Sigmoid colon (tissue), 4 donors: ENCODE results near the gene TRPM3.

Experiments
- EP300 ChIP-seq, 4 donors: sonication (generic); formaldehyde crosslinking; IDR thresholded peaks; one replicate each; pipeline ENCODE4 v1.6.1; 2017; ENCODE audit warnings: antibody characterized with exemption in 4 of 4
- POLR2A ChIP-seq, 2 donors: fragments of 450-650 bp; IDR thresholded peaks; one replicate each; pipeline ENCODE4 v1.6.1; 2016; ENCODE audit warnings: antibody characterized with exemption in 2 of 2, mild to moderate bottlenecking in 2 of 2, moderate library complexity in 2 of 2
- POLR2AphosphoS5 ChIP-seq, 4 donors: sonication (generic); formaldehyde crosslinking; IDR thresholded peaks; one replicate each; pipeline ENCODE4 v1.6.1; 2017; ENCODE audit warnings: antibody characterized with exemption in 4 of 4
- TF ChIP-seq, protein P1 (sequence below), 4 experiments: fragments of 450-650 bp in 3 of 4; fragments of 200-600 bp in 1 of 4; IDR thresholded peaks; one replicate each; pipeline ENCODE4 v1.5.1; 2016 to 2019; ENCODE audit warnings: antibody characterized with exemption in 4 of 4, mild to moderate bottlenecking in 3 of 4, moderate library complexity in 2 of 4

- TF ChIP-seq, protein P1, sequence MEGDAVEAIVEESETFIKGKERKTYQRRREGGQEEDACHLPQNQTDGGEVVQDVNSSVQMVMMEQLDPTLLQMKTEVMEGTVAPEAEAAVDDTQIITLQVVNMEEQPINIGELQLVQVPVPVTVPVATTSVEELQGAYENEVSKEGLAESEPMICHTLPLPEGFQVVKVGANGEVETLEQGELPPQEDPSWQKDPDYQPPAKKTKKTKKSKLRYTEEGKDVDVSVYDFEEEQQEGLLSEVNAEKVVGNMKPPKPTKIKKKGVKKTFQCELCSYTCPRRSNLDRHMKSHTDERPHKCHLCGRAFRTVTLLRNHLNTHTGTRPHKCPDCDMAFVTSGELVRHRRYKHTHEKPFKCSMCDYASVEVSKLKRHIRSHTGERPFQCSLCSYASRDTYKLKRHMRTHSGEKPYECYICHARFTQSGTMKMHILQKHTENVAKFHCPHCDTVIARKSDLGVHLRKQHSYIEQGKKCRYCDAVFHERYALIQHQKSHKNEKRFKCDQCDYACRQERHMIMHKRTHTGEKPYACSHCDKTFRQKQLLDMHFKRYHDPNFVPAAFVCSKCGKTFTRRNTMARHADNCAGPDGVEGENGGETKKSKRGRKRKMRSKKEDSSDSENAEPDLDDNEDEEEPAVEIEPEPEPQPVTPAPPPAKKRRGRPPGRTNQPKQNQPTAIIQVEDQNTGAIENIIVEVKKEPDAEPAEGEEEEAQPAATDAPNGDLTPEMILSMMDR (IDR thresholded peaks at IDR 0.05): no peak
- TF ChIP-seq EP300 (IDR thresholded peaks at IDR 0.05) (no peak), POLR2A (IDR thresholded peaks at IDR 0.05) (no peak), POLR2AphosphoS5 (IDR thresholded peaks at IDR 0.05) (no peak)
Measured at GRCh38 chr9:70811638-70812037, 309.8 kb downstream of the TRPM3 start.
